HEK293 (cell line): ENCODE results near the gene SLC24A5.

Experiments used
- CTCF ChIP-seq: fragments of 450-650 bp; formaldehyde crosslinking; IDR thresholded peaks from 2 replicates; pipeline ENCODE4 v1.5.1; 2016; ENCODE audit warnings: missing biosample characterization, missing genetic modification characterization
- ZNF133 ChIP-seq: fragments of 450-650 bp; formaldehyde crosslinking; IDR thresholded peaks from 2 replicates; pipeline ENCODE4 v1.5.1; 2016; ENCODE audit warnings: missing biosample characterization, missing genetic modification characterization
- ZNF292 ChIP-seq: fragments of 450-650 bp; formaldehyde crosslinking; IDR thresholded peaks from 2 replicates; pipeline ENCODE4 v1.5.1; 2016; ENCODE audit warnings: low read depth, missing biosample characterization, missing genetic modification characterization, borderline replicate concordance
- ZNF660 ChIP-seq: fragments of 450-650 bp; IDR thresholded peaks from 2 replicates; pipeline ENCODE4 v1.5.1; 2018; ENCODE audit warnings: missing biosample characterization, mild to moderate bottlenecking, missing genetic modification characterization

GRCh38 chr15:48087844-48088243, 32.9 kb upstream of the SLC24A5 start:
- TF ChIP-seq CTCF (no peak), ZNF660 (no peak), ZNF292 (tag by site-specific recombination) (no peak), ZNF133 (tag by site-specific recombination) (no peak)
